Measurements from ENCODE around the gene PTPRG.
"Not testable (repeated sequence)": the region's sequence is repeated elsewhere in the genome, so short reads cannot be mapped to it uniquely, and the experiment has no call there.

The PTPRG gene

GRCh38 chr3:61727435-61727834 lies 166.1 kb downstream of the PTPRG start:
- no peak for DNase-seq (ENCODE audit: low read depth)

DNA sequence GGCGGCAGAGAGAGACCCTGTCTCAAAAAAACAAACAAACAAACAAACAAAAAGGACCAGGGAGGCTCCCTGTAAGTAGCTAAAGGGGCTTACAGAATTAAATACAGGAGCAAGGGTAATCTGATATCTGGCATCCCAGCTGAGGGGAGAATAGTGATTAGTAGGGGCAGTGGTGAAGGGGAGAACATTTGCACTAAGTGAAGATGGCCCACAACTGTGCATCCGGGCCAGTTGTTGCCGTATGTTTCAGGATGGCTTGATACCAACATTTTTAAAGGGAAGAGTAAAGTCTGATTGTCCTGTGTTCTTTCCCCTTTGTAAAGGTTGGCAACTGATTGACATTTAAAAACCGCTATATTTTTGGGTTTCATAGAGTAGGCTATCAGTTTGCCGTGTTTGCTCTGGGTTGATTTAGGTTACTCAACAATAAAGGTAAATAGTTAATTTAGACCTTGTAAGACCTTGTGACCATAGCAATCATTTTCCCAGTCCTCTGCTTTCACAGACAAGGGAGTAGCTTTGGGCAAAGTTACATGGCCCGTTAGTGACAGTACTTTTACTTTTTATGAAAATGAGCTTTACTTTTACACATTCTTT lies 167.8 kb downstream of the PTPRG start:
- no peak for DNase-seq (ENCODE audit: low read depth)

- no peak for DNase-seq (ENCODE audit: low read depth)
Measured at GRCh38 chr3:61730056-61730455, 168.7 kb downstream of the PTPRG start.

GRCh38 chr3:61730577-61731231 lies 169.3 kb downstream of the PTPRG start:
- DNase-seq (ENCODE audit: low read depth): no peak

DNA sequence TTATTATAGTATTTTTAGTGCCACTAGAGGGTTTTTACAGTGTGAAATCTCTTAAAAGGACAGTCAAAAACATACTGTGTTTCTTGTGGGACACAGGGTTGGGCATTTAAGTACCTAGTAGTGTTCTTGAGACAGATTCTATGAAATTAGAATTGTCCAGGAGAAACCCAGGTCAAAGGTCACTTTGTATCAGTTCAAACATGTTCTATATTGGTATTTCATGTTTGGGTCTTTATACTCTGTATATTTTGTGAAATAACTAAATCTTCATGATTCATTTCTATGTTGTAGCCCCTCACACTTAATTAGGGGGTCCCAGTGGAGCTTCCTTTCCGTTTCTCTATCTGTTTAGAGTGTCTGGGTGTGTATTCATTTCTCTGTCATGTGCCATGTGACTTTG lies 171.6 kb downstream of the PTPRG start:
- DNase-seq (ENCODE audit: low read depth): no peak

- DNase-seq (ENCODE audit: low read depth): no peak
Measured at GRCh38 chr3:61733876-61734275, 172.5 kb downstream of the PTPRG start.

GRCh38 chr3:61734749-61735686 lies 173.6 kb downstream of the PTPRG start:
- no peak for DNase-seq (ENCODE audit: low read depth)

- no peak for DNase-seq (ENCODE audit: low read depth)
Measured at GRCh38 chr3:61736506-61736905, 175.1 kb downstream of the PTPRG start.

GRCh38 chr3:61739640-61740039 lies 178.3 kb downstream of the PTPRG start:
- no peak for DNase-seq (ENCODE audit: low read depth)

DNA sequence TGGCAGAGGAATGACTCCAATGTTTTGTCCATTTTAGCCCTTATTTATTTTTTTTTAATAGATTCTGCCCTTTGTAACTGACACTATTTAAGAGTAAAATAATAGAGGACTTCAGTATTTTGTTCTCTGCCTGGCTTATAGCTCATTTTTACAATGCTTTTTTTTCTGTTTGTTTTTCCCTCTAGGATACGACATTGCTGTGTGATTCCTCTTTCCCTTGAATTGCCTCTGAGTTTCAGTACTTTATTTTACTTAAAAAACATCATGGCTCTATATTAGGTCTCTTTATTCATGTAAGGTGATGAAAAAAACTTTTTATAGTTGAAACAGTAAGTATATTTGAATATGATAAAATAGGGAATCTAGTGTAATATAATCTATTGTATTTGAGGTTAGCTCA lies 179.1 kb downstream of the PTPRG start:
- no peak for DNase-seq (ENCODE audit: low read depth)

DNA sequence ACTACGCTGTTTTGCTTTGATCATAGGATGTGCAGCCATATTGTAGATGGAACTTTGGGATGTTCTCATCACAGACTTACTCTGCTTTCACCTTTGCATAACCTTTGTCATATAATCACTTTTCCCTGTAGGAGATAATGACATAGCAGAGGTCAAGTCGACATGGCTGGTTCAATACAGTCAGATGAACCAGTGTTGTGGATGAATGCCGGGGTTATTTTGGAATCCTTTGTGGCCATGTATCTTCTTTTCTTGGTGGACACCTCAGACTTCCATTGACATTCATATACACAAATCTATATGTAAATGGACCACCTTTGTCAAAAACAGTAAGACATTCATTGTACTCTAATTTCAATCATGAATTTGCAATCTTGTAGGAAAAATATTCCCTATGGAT lies 180.2 kb downstream of the PTPRG start:
- DNase-seq (ENCODE audit: low read depth): no peak

DNA sequence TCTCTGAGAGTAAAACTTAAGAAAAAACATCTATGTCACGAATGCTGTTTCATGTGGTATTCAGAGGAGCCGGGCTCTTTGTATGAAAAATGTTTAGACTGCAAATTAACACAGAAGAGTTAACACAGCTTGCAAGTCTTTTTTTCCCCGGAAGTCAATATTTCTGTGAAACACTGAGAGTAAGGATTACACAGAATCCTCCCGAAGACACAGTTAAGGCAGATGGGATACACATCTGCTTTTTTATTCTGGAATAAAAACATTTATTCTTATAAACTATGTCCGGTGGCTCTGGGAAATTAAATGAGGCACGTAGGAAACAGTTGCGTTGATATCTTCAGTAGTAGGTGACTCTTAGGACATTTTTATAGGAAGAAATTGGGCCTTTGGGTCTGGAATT lies 180.6 kb downstream of the PTPRG start:
- DNase-seq (ENCODE audit: low read depth): no peak

GRCh38 chr3:61743067-61743466 lies 181.7 kb downstream of the PTPRG start:
- no peak for DNase-seq (ENCODE audit: low read depth)

DNA sequence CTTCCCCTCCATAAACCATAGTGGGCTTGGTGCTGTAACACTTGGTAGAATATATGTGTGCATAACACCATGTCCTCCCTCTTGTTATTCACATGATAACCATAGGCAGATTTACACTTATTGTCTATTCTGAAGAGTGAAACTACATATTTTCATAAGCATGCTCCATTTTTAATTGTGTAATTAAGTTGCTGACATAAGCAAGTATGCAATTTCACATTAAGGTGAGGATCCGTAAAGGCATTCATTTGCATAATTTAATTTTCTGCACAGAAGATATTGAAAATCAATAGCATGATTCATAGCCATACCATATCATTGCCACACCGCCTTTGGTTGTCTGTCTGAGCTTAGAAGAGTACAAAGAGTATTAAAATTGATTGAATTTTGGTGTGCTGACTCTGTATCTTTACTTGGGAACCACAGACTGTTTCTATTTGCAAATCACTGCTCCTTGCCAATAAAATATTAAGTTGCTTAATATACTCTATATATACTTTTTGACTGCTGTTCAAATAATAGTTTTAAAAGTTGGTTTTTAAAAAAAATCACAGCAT lies 182.4 kb downstream of the PTPRG start:
- DNase-seq (ENCODE audit: low read depth): no peak

DNA sequence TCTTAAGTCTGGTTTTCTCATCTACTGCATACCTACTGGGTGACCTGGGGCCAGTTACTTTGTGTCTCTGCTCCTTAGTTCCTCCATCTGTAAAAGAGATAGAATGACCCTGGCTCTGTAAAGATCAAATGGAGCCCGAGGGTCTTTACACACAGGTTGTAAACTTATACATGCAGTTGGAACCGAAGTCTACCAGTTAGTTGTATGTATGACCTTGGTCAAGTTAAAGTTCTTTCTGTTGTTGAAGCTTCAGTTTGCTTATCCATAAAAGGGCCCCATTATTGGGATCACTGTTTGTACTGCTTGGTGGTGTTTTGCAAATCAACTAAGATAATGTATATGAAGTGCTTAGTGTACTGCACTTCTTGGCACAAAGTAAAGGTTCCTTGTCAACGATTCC lies 186.9 kb downstream of the PTPRG start:
- no peak for DNase-seq (ENCODE audit: low read depth)

DNA sequence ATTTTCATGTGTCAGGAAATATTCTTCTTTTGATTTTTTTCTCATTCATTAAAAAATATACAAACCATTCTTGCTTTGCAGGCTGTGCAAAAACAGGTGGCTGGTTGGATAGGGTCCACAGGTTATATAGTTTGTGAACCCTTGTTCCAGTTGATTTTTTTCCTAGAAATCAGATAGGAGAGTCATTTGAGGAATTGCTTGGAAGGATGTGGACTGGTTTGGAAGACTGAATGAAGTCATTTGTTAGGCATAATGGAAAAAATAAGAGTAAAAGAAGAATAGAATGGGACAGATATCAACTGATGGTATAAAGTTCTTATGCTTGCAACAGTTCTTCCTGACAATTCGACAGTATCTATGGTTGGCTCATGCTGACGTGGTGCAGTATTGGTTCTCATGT lies 189.4 kb downstream of the PTPRG start:
- no peak for DNase-seq (ENCODE audit: low read depth)

DNA sequence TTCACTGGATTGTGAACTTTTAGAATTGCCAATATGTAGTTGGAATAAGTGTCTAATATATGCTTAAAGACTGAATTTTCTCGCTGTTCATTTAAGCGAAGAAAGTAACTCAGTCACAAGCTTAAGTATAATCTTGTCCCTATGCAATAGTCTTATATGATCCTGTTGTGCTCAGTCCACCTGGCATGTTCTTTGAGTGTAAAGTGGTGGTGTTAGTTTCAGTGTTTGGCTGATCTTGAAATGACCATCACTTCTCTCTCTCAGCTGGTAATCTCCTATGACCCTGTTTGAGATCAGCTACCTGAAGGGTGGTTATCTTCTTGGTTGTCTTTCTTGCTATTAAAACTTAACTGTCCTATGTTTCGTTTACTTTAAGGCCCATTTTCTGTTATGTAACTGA lies 197.5 kb downstream of the PTPRG start:
- DNase-seq (ENCODE audit: low read depth): no peak

DNA sequence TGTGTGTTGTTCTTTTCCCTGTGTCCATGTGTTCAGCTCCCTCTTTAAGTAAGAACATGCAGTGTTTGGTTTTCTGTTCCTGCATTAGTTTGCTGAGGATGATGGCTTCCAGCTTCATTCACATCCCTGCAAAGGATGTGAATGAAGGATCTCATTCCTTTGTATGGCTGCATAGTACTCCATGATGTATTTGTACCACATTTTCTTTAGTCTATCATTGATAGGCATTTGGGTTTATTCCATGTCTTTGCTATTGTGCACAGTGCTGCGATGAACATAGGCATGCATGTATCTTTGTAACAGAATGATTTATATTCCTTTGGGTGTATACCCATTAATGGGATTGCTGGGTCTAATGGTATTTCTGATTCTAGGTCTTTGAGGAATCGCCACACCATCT lies 199.4 kb downstream of the PTPRG start:
- DNase-seq (ENCODE audit: low read depth): not testable (repeated sequence)

DNA sequence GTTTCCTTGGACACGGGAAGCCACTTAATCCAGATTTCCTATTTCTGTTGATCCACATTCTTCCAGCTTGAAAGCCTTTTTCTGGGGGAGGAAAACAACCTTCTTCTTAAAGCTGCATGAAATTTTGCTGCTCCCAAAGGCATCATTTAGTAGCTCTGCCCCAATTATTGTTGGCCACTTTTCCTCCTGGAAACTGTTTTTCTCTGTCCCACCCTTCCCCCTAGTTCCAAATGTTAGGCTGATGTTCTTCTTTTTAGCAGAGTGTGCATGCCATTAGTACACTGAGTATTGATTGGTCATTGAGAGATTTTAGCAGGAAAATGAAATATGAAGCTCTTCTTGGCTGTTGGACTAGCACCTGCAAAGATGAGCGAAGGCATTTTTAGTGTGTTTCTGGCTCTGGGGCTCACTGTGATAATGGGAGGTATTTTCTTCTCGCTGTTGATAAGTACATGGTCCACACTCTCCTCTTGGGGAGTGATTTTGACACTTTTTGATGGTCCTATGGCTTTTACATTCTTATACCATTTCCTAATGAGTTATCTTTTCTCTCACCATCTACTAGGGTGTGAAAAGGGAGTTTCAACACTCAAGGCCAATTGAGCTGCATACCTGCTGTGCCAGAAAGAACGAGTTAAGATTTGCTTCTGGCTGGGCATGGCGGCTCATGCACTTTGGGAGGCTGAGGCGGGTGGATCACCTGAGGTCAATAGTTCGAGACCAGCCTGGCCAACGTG lies 200.5 kb downstream of the PTPRG start:
- DNase-seq (ENCODE audit: low read depth): no peak

GRCh38 chr3:61765157-61765876 lies 203.9 kb downstream of the PTPRG start:
- DNase-seq (ENCODE audit: low read depth): no peak

DNA sequence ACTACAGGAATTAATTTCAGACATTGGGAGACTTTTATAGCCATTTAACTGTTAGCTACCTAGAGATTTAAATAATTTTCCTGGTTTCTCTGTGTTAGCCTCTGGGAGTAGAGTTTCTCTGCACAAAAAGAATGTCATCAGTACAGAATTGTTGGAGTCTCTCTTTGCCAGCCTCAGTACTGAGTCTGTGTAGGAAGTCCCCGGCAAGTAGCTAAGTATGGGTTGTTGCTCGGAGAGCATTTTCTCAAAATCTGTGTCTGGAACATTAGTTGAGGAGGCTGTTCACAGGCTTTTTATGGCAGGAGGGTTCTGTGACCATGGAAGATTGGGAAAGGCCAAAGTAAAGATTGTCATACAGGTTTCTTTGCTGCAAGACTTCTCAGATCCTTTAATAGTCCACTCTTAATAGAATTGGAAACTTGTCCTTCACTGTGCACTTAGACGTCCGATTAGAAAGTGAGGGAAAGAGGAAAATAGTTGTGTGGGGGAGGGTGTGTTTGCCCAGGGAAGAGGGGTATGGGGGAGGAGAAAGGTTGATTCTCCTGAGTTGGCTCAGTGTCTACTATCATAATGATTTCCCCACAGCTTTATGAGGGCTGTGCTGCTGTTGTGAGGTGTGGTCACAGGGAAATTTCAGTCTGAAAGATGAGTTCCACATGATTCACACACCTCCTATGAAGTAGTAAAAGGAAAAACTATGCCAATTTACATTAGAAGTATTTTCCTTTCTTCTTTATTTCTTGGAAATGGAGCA lies 207.1 kb downstream of the PTPRG start:
- no peak for DNase-seq (ENCODE audit: low read depth)
